T follicular helper cell (primary cell): ENCODE results near the gene LRRFIP1.

Experiments
- DNase-seq: peaks from one replicate; pipeline ENCODE4 v3.0.0-alpha.2; 2020; ENCODE audit warnings: low read depth

The LRRFIP1 gene

DNA sequence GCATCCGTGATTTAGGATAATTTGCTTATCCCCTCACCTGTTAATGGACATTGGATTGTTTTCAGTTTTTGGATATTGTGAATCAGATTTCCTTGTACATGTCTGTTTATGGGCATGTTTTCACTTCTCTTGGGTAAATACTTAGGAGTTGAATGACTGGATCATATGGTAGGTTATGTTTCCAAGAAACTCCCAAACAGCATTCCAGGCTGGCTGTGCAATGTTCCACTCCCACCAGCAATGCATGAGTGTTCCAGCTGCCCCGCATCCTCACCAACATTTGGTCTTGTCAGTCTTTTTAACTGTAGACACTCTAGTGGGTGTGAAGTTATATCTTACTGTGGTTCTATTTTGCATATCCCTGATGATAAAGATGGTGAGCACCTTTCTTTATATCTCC lies 8.9 kb upstream of the LRRFIP1 start:
- no peak for DNase-seq

DNA sequence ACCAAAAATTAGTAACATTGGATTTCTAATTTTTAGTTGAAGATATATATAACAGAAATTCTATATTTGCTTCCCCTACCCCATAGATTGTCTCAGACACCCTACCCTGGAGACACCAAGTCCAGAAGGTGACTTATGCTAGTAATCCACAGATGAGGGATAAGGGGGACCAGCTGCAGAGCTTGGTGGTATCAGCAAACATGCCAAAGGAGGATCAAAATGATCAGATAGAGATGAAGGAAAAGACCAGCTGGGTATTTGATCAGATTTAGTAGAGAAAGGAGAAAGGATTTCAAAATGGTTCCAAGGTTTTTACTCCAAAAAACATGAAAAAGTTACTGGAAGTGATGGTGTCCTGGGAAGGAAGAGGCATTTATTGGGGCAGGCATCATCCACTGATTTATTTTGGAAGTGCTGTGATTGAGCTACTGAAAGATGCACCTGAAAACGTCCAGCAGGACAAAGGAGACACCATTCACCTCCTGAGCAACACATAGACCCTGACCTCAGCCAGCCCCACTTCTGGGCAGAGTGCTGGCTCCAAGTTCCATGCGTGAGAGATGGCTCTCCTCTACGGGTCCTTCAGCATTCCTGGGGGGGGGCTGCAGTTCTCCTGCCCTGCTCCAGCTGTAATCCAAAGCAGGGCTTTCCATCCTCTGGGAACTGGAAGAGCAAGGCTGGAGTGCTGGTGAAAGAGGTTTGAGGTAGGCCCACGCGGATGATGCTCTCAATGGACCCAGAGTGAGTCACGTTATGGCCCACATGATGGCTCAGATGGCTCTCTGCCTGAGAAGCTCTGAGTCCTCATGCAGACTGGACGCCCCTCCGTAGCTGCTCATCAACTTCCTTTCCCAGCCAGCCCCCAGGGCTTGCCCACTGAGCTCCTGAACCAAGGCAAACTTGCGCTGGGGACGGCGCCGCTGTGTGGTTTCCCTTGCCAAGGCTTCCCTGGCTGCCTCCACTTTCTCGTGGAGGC lies 3.7 kb upstream of the LRRFIP1 start:
- DNase-seq: no peak

DNA sequence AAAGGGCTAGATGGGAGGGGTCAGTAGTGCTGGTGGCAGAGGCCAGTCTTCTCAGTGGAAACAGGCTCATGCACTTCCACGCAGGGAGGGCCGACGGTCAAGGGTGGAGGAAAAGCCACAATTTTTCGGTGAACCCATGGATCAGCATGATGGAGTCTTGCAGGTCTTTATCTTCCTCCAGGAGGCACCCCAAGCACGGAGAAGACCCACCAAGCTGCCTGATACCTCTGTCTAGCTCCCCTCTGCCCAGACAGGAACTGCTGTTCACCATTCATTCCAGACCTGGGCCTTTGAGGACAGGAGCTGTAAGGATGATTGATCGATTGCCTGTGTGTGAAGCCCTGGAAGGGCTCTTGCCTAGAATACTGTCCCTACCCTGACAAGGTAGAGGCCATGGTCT lies 2.8 kb upstream of the LRRFIP1 start:
- no peak for DNase-seq

GRCh38 chr2:237625216-237625705 lies 2.1 kb upstream of the LRRFIP1 start:
- no peak for DNase-seq

- no peak for DNase-seq
Measured at GRCh38 chr2:237625777-237626176, 1.6 kb upstream of the LRRFIP1 start.

GRCh38 chr2:237626813-237627440 lies 460 bp upstream of the LRRFIP1 start:
- no peak for DNase-seq

- no peak for DNase-seq
Measured at GRCh38 chr2:237628247-237629187, 1.1 kb downstream of the LRRFIP1 start.

GRCh38 chr2:237629188-237629534 lies 1.8 kb downstream of the LRRFIP1 start:
- no peak for DNase-seq

- no peak for DNase-seq
Measured at GRCh38 chr2:237629739-237630138, 2.4 kb downstream of the LRRFIP1 start.

DNA sequence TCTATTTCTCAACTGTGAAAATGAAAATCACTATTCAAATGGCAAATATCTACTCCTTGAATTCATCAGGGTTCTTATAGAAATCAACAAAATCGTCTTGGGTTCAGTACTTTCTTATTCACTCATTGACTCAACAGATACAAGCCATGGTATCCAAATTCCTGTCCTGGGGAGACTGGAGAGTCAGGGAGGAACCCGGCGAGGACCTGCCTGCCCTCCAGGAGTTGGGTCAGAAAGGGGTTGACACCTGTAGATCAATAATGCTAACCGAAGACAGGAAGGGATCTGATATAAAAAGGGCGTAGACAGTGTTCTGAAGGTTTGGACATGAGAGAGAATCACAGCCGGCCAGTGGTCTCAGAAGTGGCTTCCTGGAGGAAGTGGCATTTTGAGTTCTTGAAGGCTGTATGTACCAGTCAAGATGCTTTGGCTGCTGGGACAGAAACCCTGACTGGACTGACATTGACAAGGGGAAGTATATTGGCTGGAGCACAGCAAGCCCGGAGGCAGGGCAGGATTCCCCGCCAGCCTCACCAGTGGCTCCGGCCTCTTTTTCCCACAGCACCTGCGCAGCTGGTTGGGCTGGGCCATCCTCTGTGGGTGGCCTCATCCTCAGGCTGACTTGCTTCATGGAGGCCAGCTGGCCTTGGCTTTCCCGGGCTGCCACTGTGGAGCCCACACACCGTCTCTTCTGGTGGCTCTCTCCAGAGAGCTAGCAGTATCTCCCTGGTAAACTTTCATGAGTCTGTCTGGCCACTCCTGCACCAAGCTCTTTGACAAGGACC lies 3.0 kb downstream of the LRRFIP1 start:
- no peak for DNase-seq

DNA sequence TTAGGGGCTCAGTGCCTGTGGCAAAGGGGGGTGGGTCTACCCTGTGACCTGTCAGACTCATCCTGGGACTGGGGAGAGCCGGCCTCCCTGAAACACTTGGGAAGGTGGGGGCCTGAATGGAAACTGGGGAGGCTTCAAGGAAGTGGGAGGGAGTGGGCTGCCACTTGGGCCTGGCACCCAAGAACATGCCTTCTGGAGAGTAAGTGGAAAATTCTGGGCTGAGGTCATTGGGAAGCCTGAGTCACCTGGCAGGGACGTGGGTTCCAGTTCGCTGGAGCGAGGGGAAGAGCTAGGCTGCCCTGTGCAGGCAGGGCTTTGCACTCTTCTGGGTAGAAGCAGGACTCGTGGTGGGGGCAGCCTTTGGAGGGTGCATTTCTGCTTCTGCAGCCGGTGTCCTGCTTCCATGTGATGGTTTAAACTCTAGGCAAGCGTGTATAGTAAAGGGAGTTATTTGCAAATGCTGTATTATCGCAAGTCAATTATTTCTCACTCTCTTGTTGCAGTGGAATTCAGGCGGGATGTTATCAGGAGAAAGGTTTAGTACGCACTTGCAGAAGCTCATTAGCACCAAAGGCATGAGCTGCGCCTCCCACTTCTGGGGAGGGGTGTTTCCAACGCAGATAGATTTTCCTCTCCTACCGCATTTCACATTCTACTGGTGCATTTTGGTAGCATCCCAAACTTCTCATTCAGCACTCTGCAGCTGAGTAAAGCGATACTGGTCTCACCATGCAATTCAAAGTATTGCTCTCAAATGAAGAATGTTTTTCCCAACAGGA lies 3.8 kb downstream of the LRRFIP1 start:
- DNase-seq: no peak

DNA sequence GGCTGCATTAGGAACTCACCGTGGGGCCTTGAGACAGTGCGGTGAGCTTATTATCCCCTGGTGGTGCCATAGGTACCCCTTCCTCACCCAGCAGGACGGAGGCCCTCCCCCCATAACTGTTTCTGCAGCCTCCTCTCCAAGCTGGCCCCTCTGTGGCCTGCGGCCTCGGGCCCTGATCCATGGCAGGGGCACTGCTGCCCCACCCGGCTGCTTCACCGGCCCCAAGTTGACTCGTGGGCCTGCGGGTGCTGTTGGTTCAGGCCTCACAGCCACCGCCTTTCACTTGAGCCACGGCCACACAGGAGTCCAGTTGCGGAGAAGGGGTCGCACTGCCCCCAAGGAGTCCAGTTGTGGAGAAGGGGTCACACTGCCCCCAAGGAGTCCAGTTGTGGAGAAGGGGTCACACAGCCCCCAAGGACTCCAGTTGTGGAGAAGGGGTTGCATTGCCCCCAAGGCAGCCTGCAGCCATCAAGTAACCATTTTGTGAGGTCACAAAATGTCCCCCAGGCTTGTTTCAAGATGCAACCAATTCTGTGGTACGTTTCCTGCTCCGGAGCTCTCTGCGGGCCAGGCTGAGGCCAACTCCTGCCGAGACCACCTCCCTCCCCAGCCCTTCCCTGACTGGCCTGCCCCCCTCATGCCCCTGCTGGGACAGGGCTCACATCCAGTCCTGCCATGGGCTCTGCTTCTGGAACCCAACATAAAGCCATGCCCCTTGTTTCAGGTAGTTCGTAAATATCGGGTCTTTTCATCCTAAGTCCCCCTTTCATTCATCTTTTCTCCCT lies 4.6 kb downstream of the LRRFIP1 start:
- no peak for DNase-seq

- DNase-seq: no peak
Measured at GRCh38 chr2:237633061-237633561, 5.7 kb downstream of the LRRFIP1 start.

DNA sequence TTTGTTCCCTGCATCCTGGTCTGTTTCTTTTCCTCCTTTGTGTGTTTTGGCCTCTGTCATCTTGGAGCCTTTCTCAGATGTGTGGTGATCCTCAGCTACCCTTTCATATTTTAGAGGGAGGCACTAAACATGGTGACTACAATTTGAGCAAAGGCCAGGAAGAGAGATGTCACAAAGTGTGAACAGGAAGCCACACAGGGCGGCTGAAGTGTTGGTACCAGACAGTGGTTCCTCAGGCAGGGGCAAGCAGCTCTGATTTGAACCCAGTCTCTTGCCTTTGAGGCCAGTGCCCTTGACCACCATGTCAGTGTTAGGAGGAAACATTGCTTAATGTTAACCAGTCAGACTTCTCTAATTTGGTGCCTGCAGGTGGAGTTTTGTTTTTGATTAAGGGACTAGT lies 9.2 kb downstream of the LRRFIP1 start:
- DNase-seq: no peak

GRCh38 chr2:237637429-237638135 lies 10.2 kb downstream of the LRRFIP1 start:
- DNase-seq: no peak

DNA sequence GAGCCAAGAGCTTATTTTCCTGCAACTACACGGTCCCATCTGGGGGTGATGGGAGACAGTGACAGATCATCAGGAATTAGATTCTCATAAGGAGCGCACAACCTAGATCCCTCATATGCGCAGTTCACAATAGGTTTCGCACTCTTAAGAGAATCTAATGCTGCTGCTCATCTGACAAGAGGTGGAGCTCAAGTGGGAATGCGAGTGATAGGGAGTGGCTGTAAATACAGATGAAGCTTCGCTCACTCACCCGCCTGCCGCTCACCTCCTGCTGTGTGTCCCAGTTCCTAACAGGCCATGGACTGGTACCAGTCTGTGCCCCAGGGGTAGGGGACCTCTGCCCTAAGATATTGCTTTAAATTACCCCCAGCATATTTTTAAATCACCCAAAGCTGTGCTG lies 10.8 kb downstream of the LRRFIP1 start:
- DNase-seq: no peak

DNA sequence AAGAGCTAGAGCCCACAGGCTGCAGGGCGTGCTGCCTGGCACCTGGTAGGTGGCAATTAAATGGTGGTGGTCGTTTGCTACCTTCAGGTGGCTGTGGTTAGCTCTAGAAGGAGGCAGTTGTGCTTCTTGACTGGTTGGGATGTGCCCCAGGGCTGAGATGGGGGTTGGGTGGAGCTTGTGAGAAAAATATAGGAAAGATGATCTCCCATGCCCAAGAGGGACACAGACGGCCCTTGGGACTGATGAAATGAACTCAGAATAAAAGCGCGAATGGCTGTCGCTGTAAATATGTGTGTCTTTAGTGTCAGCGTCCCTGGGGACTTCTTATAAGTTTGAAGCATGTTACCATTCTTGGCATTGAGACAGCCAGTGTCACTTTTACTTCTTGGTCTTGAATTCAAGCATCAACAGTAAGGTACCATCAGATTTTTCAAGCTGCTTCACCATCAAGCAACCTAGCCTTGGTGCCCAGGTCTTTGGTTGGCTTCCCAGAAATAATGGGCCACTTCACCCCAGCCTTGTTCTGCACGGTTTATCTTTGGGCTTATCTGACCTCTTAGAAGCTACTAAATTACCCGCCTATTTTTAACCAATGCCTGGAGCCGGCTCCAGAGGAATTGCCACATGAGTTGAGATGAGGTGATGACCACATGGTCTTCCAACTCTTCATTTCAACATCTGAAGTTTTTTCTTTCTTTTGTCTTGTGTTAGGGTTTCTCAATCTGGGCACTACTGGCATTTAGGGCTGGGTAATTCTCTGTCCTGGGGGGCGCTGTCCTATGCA lies 11.9 kb downstream of the LRRFIP1 start:
- no peak for DNase-seq

DNA sequence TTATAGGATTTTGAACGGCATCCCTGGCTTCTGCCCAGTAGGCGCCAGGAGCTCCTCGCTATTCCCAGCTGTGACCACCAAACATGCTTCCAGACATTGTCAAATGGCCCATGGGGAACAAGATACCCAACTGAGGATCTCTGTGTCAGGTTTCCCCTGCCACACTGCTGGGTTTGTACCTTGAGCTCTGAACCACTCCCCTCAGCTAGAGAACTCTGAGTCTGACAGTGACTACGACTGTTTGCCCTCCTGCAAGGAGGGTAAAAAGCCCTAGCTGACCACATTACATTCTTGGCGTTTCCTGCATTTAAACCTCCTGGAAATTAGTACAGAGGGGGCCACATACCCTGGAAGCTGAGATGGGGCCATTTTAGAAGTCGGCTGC lies 12.4 kb downstream of the LRRFIP1 start:
- DNase-seq: no peak
